Liver (tissue), 3 donors: ENCODE results near the gene GHDC.

Experiments
- CTCF ChIP-seq: fragments of 150-350 bp; IDR thresholded peaks from 2 replicates; pipeline ENCODE4 v1.5.1; 2017; ENCODE audit warnings: improper control_type of control experiment, low read depth, low read length; ENCODE audit not compliant: missing input control
- EGR1 ChIP-seq, 2 donors: IDR thresholded peaks; 2 replicates each; pipeline ENCODE4 v1.6.1; 2016 to 2018; ENCODE audit warnings: antibody characterized with exemption in 2 of 2, low read depth in 2 of 2
- JUND ChIP-seq, 2 donors: IDR thresholded peaks; 2 replicates each; pipeline ENCODE4 v1.6.1; 2016; ENCODE audit warnings: antibody characterized with exemption in 2 of 2
- MAX ChIP-seq: IDR thresholded peaks from 2 replicates; pipeline ENCODE4 v1.6.1; 2016; ENCODE audit warnings: antibody characterized with exemption
- REST ChIP-seq: IDR thresholded peaks from 2 replicates; pipeline ENCODE4 v1.6.1; 2016; ENCODE audit warnings: antibody characterized with exemption, mild to moderate bottlenecking
- TAF1 ChIP-seq: conservative IDR thresholded peaks from 2 replicates; pipeline ENCODE4 v1.6.1; 2016; ENCODE audit warnings: antibody characterized with exemption, mild to moderate bottlenecking
- YY1 ChIP-seq: IDR thresholded peaks from 2 replicates; pipeline ENCODE4 v1.6.1; 2016; ENCODE audit warnings: antibody characterized with exemption, mild to moderate bottlenecking
- donor health status: healthy.
- donor health status: healthy.

DNA sequence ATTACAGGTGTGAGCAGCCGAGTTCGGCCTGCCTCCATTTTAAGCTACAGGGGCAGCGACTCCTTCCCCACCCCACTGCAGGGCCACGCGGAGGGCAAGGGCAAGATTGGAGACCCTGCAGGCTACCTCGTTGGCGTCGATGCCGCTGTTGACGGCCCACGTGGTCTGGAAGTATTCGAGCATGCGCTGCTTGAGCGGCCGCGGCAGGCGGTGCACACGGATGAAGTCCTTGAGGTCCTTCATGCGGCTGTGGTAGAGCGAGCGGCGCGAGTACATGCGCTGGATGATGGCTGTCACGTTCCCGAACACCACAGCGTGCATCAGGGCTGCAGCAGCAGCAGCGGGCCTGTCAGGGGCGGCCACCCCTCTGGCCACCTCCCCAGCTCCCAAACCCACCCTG is 24.9 kb downstream of the GHDC start:
- TF ChIP-seq CTCF, result no peak
- TF ChIP-seq REST, result no peak
- TF ChIP-seq EGR1 (IDR thresholded peaks at IDR 0.05; ENCODE audit: low read depth in 2 of 2), result no peak
- no peak for TF ChIP-seq TAF1
- no peak for TF ChIP-seq YY1
- TF ChIP-seq JUND (IDR thresholded peaks at IDR 0.05), result no peak
- no peak for TF ChIP-seq MAX
